PFSK-1 (cell line): Measurements from ENCODE around the gene NLGN3.

Source experiments
- FOXP2 ChIP-seq: optimal IDR thresholded peaks from 2 replicates; pipeline ENCODE3; 2011; ENCODE audit warnings: borderline replicate concordance, control low read depth, inconsistent platforms; ENCODE audit not compliant: insufficient read depth; ENCODE audit errors: extremely low read length, extremely low read depth
- POLR2AphosphoS5 ChIP-seq: IDR thresholded peaks from 2 replicates; pipeline ENCODE4 v1.6.1; 2012; ENCODE audit warnings: low read depth, mild to moderate bottlenecking, control low read depth, low read length, moderate library complexity
- SIN3A ChIP-seq: IDR thresholded peaks from 2 replicates; pipeline ENCODE4 v1.6.1; 2012; ENCODE audit warnings: mild to moderate bottlenecking, low read length, moderate library complexity, borderline replicate concordance; ENCODE audit not compliant: insufficient read depth
- TAF1 ChIP-seq: IDR thresholded peaks from 2 replicates; pipeline ENCODE4 v1.6.1; 2012; ENCODE audit warnings: low read length, control low read depth, borderline replicate concordance; ENCODE audit not compliant: insufficient read depth
- TF ChIP-seq, protein P1 (sequence below), 2 experiments: IDR thresholded peaks; 2 replicates each; pipeline versions ENCODE4 v1.6.1 to v1.8.0; 2011 to 2012; ENCODE audit warnings: low read depth in 2 of 2, low read length in 2 of 2, control low read depth in 1 of 2, inconsistent platforms in 1 of 2, mild to moderate bottlenecking in 1 of 2, moderate library complexity in 1 of 2; ENCODE audit not compliant: insufficient read depth in 1 of 2

Gene NLGN3

GRCh38 chrX:71170660-71171059 is 26.0 kb downstream of the NLGN3 start:
- TF ChIP-seq SIN3A = no peak
- TF ChIP-seq FOXP2 = no peak
- TF ChIP-seq, protein P1, sequence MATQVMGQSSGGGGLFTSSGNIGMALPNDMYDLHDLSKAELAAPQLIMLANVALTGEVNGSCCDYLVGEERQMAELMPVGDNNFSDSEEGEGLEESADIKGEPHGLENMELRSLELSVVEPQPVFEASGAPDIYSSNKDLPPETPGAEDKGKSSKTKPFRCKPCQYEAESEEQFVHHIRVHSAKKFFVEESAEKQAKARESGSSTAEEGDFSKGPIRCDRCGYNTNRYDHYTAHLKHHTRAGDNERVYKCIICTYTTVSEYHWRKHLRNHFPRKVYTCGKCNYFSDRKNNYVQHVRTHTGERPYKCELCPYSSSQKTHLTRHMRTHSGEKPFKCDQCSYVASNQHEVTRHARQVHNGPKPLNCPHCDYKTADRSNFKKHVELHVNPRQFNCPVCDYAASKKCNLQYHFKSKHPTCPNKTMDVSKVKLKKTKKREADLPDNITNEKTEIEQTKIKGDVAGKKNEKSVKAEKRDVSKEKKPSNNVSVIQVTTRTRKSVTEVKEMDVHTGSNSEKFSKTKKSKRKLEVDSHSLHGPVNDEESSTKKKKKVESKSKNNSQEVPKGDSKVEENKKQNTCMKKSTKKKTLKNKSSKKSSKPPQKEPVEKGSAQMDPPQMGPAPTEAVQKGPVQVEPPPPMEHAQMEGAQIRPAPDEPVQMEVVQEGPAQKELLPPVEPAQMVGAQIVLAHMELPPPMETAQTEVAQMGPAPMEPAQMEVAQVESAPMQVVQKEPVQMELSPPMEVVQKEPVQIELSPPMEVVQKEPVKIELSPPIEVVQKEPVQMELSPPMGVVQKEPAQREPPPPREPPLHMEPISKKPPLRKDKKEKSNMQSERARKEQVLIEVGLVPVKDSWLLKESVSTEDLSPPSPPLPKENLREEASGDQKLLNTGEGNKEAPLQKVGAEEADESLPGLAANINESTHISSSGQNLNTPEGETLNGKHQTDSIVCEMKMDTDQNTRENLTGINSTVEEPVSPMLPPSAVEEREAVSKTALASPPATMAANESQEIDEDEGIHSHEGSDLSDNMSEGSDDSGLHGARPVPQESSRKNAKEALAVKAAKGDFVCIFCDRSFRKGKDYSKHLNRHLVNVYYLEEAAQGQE (IDR thresholded peaks at IDR 0.05; ENCODE audit: insufficient read depth in 1 of 2, low read depth in 2 of 2, low read length in 2 of 2) = no peak
- no peak for TF ChIP-seq TAF1
- TF ChIP-seq POLR2AphosphoS5 = no peak

DNA sequence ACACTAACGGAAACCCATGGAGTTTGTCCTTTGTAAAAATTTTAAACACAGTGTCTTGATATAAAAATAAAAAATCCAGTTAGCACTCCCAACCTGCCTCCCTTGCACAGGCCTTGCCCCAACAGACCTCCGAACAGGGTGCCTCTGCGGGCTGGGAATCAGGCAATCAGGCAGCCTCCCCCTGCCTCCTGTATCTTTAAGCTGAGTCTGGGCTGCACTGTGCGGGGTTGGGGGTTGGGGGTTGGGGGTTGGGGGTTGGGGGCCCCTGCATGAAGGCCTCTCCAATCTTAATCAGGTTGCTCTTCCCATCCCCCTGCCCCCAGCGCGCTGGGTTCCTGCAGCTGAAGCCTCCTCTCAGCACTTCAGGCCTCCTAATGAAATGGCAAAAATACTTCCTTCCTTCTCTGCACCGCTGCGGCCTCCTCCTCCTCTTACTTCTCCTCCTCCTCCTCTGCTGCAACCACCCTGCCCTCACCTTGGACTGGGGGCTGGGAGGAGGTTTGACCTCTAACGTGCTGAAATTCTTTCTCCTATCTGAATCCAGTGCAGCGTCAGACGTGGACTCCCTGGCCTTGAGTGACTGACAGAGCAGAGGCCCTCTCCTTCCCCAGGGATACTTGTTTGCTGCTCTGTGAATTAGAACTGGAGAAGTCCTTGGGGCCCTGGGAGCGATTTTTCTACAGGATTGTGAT is 26.6 kb downstream of the NLGN3 start:
- TF ChIP-seq, protein P1 (IDR thresholded peaks at IDR 0.05; ENCODE audit: insufficient read depth in 1 of 2, low read depth in 2 of 2, low read length in 2 of 2) = no peak
- TF ChIP-seq POLR2AphosphoS5 = no peak
- TF ChIP-seq SIN3A = no peak
- TF ChIP-seq FOXP2 = no peak
- TF ChIP-seq TAF1 = no peak

- no peak for TF ChIP-seq TAF1
- TF ChIP-seq SIN3A = no peak
- no peak for TF ChIP-seq FOXP2
- TF ChIP-seq, protein P1 (IDR thresholded peaks at IDR 0.05; ENCODE audit: insufficient read depth in 1 of 2, low read depth in 2 of 2, low read length in 2 of 2) = no peak
- TF ChIP-seq POLR2AphosphoS5 = no peak
These were observed 28.8 kb downstream of the NLGN3 start for GRCh38 chrX:71173440-71173839.

DNA sequence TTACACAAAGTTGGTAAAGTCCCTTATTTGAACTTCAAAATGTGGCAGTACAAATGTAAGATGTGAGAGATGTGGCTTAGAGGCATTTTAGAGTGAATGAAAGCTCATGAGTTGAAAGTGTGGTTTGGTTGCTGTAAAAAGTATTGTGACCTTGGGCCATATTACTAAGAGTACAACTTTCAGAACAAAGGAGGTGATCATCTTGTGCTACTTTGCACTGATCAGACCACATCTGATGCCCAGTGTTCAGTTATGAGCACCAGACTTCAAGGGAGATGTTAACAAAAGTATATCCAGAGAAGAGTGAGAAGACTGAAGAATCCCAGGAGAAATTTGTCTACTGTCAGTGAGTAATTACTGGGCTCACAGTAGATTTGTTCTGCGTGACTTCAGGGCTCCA is 30.2 kb downstream of the NLGN3 start:
- TF ChIP-seq POLR2AphosphoS5 (no peak), TAF1 (no peak), FOXP2 (no peak), SIN3A (no peak)
- TF ChIP-seq, protein P1 (IDR thresholded peaks at IDR 0.05; ENCODE audit: insufficient read depth in 1 of 2, low read depth in 2 of 2, low read length in 2 of 2) = no peak

DNA sequence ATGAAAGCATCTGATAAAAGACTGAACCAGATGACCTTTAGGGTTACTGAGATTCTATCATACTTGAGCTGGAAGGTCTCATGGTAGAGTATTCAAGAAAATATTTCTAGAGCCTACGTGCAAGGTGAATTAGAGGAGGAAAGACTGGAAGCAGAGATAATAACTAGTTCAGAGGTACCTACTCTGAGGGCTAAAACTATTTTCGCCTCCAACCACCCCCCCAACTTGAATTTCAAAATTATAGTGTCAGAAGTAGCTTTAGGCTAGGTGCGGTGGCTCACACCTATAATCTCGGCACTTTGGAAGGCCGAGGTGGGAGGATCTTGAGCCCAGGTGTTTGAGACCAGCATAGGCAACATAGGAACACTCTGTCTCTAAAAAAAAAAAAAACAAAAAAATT is 30.9 kb downstream of the NLGN3 start:
- TF ChIP-seq POLR2AphosphoS5 (no peak), FOXP2 (no peak), SIN3A (no peak), TAF1 (no peak)
- TF ChIP-seq, protein P1 (IDR thresholded peaks at IDR 0.05; ENCODE audit: insufficient read depth in 1 of 2, low read depth in 2 of 2, low read length in 2 of 2) = no peak
